Right ventricle myocardium inferior (tissue), 1 donor: ENCODE results near the gene ODAD3. TPM values are rescaled to one million over a fixed set of nuclear protein-coding genes. Genes with fewer than 3 reads are reported as not detected.
"Not testable (repeated sequence)": the region's sequence is repeated elsewhere in the genome, so short reads cannot be mapped to it uniquely, and the experiment has no call there.

ENCODE experiments used
- ATAC-seq: fragments of 200-7000 bp; cut with Tn5 transposase; one replicate; pipeline ENCODE4 v1.9.1; 2020; ENCODE audit warnings: mild to moderate bottlenecking, moderate library complexity
- DNase-seq: peaks from one replicate; pipeline ENCODE4 v3.0.0; 2021; ENCODE audit errors: missing footprints
- intact Hi-C: fragments of 100-400 bp; cut with DNase I; formaldehyde crosslinking; loops from one replicate; pipeline ENCODE4 v1.11.0; 2022
- total RNA-seq: library from RNA; stranded (reverse); fragmentation: NEBNext Ultra II Directional; extraction: Animal tissue kit (Norgen Biotek cat#: 25700); gene quantifications from one replicate; pipeline ENCODE4 v1.2.1, GENCODE V29; 2021
- donor health status: DM: no; HTN: yes; CAD: no; lungs with severe emphysema.

ODAD3 gene
- total RNA-seq, 1 donor from 2014 or later, result 0.68 TPM

GRCh38 chr19:11464333-11465265 is 29.7 kb upstream of the ODAD3 start:
- ATAC-seq, result no peak
- intact Hi-C loops, result no loop called here
- DNase-seq, result no peak

GRCh38 chr19:11463391-11463790 is 28.5 kb upstream of the ODAD3 start:
- no peak for DNase-seq
- intact Hi-C loops, result no loop called here
- no peak for ATAC-seq

- DNase-seq (no peak), ATAC-seq (no peak)
- intact Hi-C loops, result no loop called here
Measured at GRCh38 chr19:11461453-11461852, 26.5 kb upstream of the ODAD3 start.

- DNase-seq (no peak), ATAC-seq (no peak)
- intact Hi-C loops, result no loop called here
Measured at GRCh38 chr19:11460207-11460606, 25.3 kb upstream of the ODAD3 start.

- intact Hi-C loops, ATAC-seq, DNase-seq: not testable (repeated sequence)
Measured at GRCh38 chr19:11458912-11459311, 24.0 kb upstream of the ODAD3 start.

- intact Hi-C loops, result no loop called here
- DNase-seq (no peak), ATAC-seq (no peak)
Measured at GRCh38 chr19:11458236-11458900, 23.4 kb upstream of the ODAD3 start.

- intact Hi-C loops, result no loop called here
- DNase-seq (no peak), ATAC-seq (no peak)
Measured at GRCh38 chr19:11457831-11458230, 22.9 kb upstream of the ODAD3 start.

GRCh38 chr19:11457115-11457514 is 22.2 kb upstream of the ODAD3 start:
- ATAC-seq (no peak), DNase-seq (no peak)
- intact Hi-C loops, result no loop called here

- intact Hi-C loops, result no loop called here
- DNase-seq (no peak), ATAC-seq (no peak)
Measured at GRCh38 chr19:11456659-11457058, 21.7 kb upstream of the ODAD3 start.

GRCh38 chr19:11455233-11455554 is 20.3 kb upstream of the ODAD3 start:
- ATAC-seq, DNase-seq, intact Hi-C loops: not testable (repeated sequence)

- no peak for ATAC-seq
- intact Hi-C loops, result no loop called here
- DNase-seq, result no peak
Measured at GRCh38 chr19:11453468-11454341, 18.8 kb upstream of the ODAD3 start.

GRCh38 chr19:11452620-11453310 is 17.8 kb upstream of the ODAD3 start:
- intact Hi-C loops, result no loop called here
- DNase-seq (no peak), ATAC-seq (no peak)

- no peak for DNase-seq
- intact Hi-C loops, result no loop called here
- no peak for ATAC-seq
Measured at GRCh38 chr19:11451871-11452619, 17.1 kb upstream of the ODAD3 start.

GRCh38 chr19:11451327-11451870 is 16.5 kb upstream of the ODAD3 start:
- DNase-seq (peak; percentile 34), ATAC-seq (no peak)
- intact Hi-C loops, result no loop called here

GRCh38 chr19:11450570-11451326 is 15.8 kb upstream of the ODAD3 start:
- intact Hi-C loops, result no loop called here
- peak; percentile 23 for DNase-seq
- no peak for ATAC-seq

- intact Hi-C loops, result loop anchor here (5.0 to 10.0 kb wide), 2 partner anchors 72 to 154 kb away; partner anchors contain the start of gene TSPAN16
- peak; percentile 42 for DNase-seq
- no peak for ATAC-seq
Measured at GRCh38 chr19:11448923-11449554, 14.1 kb upstream of the ODAD3 start.
